Lower lobe of right lung (tissue), 2 donors: ENCODE data around the gene CRTC2. TPM values are rescaled to one million over a fixed set of nuclear protein-coding genes. Genes with fewer than 3 reads are reported as not detected.
A peak's percentile ranks its signal among the peaks of the same experiment; 100 is the strongest.

ENCODE experiments used
- ATAC-seq, 2 donors: fragments of 200-7000 bp; cut with Tn5 transposase; one replicate each; pipeline ENCODE4 v1.9.1; 2020 to 2022; ENCODE audit warnings: mild to moderate bottlenecking in 2 of 2, moderate library complexity in 2 of 2
- DNase-seq: peaks from one replicate; pipeline ENCODE4 v3.0.0-alpha.2; 2020
- H3K27ac ChIP-seq: fragments of 200-600 bp; one replicate; pipeline ENCODE4 v1.8.0; 2022
- H3K27me3 ChIP-seq: fragments of 200-600 bp; one replicate; pipeline ENCODE4 v1.8.0; 2022; ENCODE audit warnings: low read depth
- H3K36me3 ChIP-seq: fragments of 200-600 bp; one replicate; pipeline ENCODE4 v1.8.0; 2022; ENCODE audit warnings: mild to moderate bottlenecking
- H3K4me1 ChIP-seq: fragments of 200-600 bp; one replicate; pipeline ENCODE4 v1.8.0; 2022
- H3K4me3 ChIP-seq: fragments of 200-600 bp; one replicate; pipeline ENCODE4 v1.8.0; 2022; ENCODE audit warnings: mild to moderate bottlenecking
- H3K9me3 ChIP-seq: fragments of 200-600 bp; one replicate; pipeline ENCODE4 v1.8.0; 2022
- intact Hi-C: fragments of 100-400 bp; cut with DNase I; formaldehyde crosslinking; loops from one replicate; pipeline ENCODE4 v1.11.0; 2022
- total RNA-seq: library from RNA; stranded (reverse); fragmentation: NEBNext Ultra II Directional; extraction: Animal tissue kit (Norgen Biotek cat#: 25700); gene quantifications from one replicate; pipeline ENCODE4 v1.2.1, GENCODE V29; 2021
- TF ChIP-seq, protein P1 (sequence below): fragments of 200-600 bp; IDR thresholded peaks from one replicate; pipeline ENCODE4 v1.8.0; 2022; ENCODE audit warnings: antibody characterized with exemption, mild to moderate bottlenecking
- donor health status: DM: no; HTN: yes; CAD: no; lungs with severe emphysema.

The CRTC2 gene
- total RNA-seq, 1 donor from 2014 or later: 55.8 TPM

DNA sequence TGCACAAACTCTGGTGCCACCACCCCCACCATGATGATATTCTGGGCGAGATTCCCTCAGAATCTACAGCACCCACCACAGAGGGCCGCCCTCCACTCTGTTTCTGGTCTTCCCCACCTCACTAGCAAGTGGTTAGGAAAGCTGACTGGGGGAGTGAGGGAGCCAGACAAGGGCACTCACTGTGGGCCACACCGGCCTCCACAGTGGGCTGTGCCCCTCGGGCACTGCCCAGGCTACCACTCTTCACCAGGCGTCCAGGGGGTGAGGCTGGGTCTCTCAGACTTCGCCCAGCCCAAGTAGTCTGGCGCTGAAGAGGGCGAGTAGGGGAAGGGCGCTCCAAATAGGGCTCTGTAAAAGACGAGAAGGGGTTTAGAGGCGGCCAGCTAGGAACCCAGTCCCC, 24.5 kb downstream of the CRTC2 start:
- Histone ChIP-seq H3K9me3 (no peaks in the 10 kb centered on the region), H3K27me3 (no peaks in the 10 kb centered on the region), H3K4me3 (no peak overlapping the region), H3K4me1 (peaks cover 2% of the 10 kb centered on the region), H3K27ac (no peak overlapping the region), H3K36me3 (peaks cover 94% of the 10 kb centered on the region)
- intact Hi-C loops: no loop called here
- TF ChIP-seq, protein P1, sequence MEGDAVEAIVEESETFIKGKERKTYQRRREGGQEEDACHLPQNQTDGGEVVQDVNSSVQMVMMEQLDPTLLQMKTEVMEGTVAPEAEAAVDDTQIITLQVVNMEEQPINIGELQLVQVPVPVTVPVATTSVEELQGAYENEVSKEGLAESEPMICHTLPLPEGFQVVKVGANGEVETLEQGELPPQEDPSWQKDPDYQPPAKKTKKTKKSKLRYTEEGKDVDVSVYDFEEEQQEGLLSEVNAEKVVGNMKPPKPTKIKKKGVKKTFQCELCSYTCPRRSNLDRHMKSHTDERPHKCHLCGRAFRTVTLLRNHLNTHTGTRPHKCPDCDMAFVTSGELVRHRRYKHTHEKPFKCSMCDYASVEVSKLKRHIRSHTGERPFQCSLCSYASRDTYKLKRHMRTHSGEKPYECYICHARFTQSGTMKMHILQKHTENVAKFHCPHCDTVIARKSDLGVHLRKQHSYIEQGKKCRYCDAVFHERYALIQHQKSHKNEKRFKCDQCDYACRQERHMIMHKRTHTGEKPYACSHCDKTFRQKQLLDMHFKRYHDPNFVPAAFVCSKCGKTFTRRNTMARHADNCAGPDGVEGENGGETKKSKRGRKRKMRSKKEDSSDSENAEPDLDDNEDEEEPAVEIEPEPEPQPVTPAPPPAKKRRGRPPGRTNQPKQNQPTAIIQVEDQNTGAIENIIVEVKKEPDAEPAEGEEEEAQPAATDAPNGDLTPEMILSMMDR: no peak
- DNase-seq (no peak), ATAC-seq (no peak)

DNA sequence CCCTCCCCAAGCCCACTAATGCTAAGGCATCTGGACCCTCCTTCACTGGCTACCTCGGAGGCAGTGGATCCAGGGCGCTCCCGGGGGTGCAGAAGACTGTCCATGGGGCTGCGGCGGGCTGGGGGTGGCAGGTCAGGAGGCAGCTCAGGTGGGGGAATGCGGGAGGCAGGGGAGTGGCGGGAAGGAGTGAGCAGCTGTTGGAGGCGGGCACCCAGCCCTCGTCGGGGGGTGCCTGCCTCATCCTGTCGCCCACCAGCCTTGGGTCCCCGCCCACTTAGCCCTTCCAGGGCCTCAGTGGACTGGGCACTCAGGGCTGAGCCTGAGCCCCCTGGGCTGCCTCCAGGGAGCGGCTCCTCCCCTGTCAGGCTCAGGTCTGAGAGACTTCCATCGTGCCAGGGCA, 25.0 kb downstream of the CRTC2 start:
- H3K9me3 ChIP-seq: no peaks in the 10 kb centered on the region
- H3K36me3 ChIP-seq: peaks cover 89% of the 10 kb centered on the region
- H3K4me1 ChIP-seq: peaks cover 7% of the 10 kb centered on the region
- ATAC-seq (no peak), DNase-seq (no peak)
- no peaks in the 10 kb centered on the region for H3K27me3 ChIP-seq
- no peak overlapping the region for H3K27ac ChIP-seq
- no peak overlapping the region for H3K4me3 ChIP-seq
- intact Hi-C loops: no loop called here
- TF ChIP-seq, protein P1: no peak

DNA sequence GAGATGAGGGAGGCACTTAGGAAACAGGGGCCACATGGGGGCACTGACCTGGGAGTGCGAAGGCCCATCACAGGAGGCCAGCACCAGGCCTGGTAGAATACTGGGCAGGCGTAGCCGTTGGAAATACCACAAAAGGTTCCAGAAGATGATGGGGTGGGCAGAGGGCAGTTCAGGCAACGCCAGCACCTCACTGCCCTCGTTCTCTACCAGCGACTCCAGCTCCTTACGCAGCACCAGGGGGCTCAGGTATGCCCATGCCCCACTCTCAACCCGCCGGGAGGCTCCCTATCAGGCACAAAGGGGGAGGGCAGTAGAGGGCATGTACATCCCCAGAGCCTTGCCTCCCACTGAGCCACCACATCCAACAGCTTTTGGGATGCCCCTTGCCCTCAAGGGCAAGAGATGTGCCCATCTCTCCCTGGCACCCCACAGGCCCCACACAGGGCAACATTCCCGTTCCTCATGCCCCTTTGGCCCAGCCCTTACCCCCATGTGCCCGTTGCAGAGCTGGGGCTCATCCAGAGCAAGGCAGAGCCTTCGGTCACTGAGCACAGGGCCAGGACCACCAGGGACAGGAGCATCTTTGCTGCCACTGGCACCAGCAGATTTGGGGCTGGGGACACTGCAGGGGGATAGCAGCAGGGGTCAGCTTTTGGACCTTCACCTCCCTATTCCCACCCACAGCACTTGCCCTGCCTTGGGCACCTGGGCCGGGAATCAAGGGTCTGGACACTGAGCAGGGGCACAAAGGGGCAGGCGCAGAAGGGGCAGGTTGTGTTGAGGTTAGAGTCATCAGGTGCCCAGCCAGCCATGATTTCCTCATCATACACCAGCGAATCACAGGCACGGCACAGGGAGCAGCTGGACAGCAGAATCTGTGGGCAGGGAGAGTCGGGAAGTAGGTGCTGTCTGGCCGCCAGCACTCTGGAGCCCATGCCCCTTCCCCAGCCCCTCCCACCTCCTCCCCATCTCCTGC, 26.0 kb downstream of the CRTC2 start:
- intact Hi-C loops: no loop called here
- TF ChIP-seq, protein P1: no peak

DNA sequence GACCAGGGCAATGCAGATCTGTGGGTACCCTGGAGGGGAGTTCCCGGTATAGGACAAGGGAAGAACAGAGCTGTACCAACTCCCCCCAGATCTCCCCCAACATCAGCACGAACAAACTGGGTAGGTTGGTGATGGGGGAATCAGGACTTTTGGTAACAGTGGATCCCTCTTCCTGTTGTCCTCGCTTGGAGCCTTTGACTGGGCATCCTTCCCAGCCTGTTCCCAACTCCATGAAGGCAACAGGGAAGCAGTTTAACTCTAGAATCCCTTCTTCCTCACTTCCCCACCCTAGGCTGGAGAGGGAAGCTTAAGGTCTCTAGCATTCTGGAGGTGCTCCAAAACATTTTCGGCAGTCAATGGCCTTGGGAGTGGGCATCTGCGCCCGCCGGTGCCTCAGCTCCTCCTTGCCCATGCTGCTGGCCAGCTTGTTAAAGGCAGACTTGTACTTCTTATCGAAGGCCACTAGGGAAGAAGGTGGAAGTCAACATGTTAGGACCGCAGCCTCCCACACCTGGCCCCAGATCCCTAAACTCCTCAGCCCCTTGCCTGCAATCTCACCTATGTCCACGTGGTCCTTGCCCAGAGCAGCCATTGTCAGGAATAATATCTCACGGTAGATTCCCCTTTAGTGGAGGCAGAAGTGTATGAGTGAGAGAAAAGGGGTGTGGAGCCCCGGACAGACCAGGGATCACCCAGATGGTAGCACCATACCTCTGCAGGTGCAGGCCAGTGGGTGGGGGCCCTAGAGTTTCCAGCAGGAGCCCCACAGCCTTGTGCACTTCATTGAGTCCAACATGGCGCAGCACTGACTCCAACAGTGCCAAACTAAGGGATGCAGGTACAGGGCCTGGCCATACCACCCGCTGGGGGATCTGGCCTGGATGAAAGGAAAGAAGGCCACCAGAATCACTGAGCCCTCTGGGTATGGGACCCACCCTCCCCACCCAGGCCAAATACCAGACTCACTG, 28.1 kb downstream of the CRTC2 start:
- H3K27ac ChIP-seq: no peak overlapping the region
- no peak for DNase-seq
- H3K27me3 ChIP-seq: no peaks in the 10 kb centered on the region
- no peaks in the 10 kb centered on the region for H3K9me3 ChIP-seq
- H3K4me3 ChIP-seq: no peak overlapping the region
- intact Hi-C loops: no loop called here
- peaks cover 11% of the 10 kb centered on the region for H3K4me1 ChIP-seq
- peaks cover 57% of the 10 kb centered on the region for H3K36me3 ChIP-seq
- TF ChIP-seq, protein P1: no peak
- ATAC-seq: peak in 1 of 2 donors; percentile 4

More for the DNA sequence above, 26.0 kb downstream of the CRTC2 start:
- H3K27me3 ChIP-seq: no peaks in the 10 kb centered on the region
- peaks cover 11% of the 10 kb centered on the region for H3K4me1 ChIP-seq
- no peak for DNase-seq
- no peak overlapping the region for H3K4me3 ChIP-seq
- H3K9me3 ChIP-seq: no peaks in the 10 kb centered on the region
- no peak overlapping the region for H3K27ac ChIP-seq
- peaks cover 79% of the 10 kb centered on the region for H3K36me3 ChIP-seq
- ATAC-seq: no peak

DNA sequence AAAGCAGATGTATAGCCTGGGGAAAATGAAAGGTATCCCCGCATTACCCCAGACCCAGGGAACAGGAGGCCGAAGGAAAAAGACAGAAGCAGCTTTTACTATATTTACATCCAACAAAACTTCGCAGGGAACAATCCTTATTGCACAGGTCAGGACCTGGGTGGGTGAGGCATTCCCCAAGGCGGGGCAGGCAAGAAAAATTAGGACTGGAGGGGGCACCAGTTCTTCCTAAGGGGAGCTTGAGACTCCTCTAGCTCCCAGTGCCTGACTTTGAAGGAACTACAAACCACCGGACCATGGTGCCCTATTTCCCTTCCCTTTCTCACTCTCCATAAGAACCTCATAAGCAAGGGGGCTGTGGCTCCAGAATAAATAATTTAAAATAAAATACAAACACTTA, 29.0 kb downstream of the CRTC2 start:
- Histone ChIP-seq H3K27ac (no peak overlapping the region), H3K27me3 (no peaks in the 10 kb centered on the region), H3K36me3 (peaks cover 49% of the 10 kb centered on the region), H3K4me1 (peaks cover 11% of the 10 kb centered on the region), H3K9me3 (no peaks in the 10 kb centered on the region), H3K4me3 (no peak overlapping the region)
- ATAC-seq (no peak), DNase-seq (no peak)
- TF ChIP-seq, protein P1: no peak
- intact Hi-C loops: no loop called here
